ENCODE results near the gene PCDHGC4.

Gene PCDHGC4

DNA sequence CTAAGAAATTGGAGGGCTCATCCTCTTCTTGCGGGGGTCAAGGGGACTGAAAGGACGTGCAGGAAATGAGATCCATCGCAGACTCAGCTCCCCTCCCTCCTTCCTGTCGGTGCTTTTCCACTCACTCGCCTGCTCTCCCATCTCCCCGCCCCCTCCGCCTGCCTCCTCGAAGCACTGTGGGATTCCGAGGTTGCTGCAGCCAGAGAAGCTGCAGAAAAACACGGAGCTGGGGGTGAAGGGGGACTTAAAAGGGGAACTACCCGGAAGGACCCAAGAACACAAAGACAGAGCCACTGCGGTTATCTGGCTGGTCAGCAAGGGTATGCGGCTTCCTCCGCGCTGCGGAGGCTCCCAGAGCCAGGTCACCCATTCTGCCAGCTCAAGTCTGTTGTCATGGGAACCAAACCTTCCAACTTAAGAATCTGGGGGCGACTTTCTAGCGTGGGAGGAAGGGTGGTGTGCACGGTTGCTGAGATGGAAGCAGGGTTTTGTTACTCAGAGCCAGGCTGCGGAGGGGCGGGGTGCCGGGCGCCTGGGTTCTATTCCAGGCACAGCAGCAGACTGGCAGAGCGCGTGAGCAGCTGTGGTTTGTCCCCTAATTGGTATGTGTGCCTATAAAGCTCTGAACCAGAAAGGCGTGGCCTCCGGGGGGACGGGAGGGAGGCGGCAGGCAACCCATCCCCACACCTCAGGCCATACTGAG, 28.9 kb downstream of the PCDHGC4 start:
- H4K20me1 ChIP-seq (ENCODE audit: insufficient read depth, low read length) = no peaks in the 10 kb centered on the region
- no peak overlapping the region for H3K9ac ChIP-seq (ENCODE audit: low read length)
- H3K36me3 ChIP-seq (replicated peaks; ENCODE audit: low read depth, low read length) = no peaks in the 10 kb centered on the region
- H2AFZ ChIP-seq (ENCODE audit: low read depth, low read length) = no peak overlapping the region
- no peak overlapping the region for H3K27ac ChIP-seq (ENCODE audit: low read length)
- H3K4me3 ChIP-seq (ENCODE audit: low read length) = no peak overlapping the region; the same call in 1 of the 2 replicates
- TF ChIP-seq, protein P1, sequence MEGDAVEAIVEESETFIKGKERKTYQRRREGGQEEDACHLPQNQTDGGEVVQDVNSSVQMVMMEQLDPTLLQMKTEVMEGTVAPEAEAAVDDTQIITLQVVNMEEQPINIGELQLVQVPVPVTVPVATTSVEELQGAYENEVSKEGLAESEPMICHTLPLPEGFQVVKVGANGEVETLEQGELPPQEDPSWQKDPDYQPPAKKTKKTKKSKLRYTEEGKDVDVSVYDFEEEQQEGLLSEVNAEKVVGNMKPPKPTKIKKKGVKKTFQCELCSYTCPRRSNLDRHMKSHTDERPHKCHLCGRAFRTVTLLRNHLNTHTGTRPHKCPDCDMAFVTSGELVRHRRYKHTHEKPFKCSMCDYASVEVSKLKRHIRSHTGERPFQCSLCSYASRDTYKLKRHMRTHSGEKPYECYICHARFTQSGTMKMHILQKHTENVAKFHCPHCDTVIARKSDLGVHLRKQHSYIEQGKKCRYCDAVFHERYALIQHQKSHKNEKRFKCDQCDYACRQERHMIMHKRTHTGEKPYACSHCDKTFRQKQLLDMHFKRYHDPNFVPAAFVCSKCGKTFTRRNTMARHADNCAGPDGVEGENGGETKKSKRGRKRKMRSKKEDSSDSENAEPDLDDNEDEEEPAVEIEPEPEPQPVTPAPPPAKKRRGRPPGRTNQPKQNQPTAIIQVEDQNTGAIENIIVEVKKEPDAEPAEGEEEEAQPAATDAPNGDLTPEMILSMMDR (IDR thresholded peaks at IDR 0.05; ENCODE audit: low read depth, low read length) = no peak
- TF ChIP-seq EZH2phosphoT487 (IDR thresholded peaks at IDR 0.05; ENCODE audit: low read depth) = no peak
- no peaks in the 10 kb centered on the region for H3K79me2 ChIP-seq (ENCODE audit: low read length)
- no peaks in the 10 kb centered on the region for H3K9me3 ChIP-seq (ENCODE audit: insufficient read depth, low read length)
- H3K4me1 ChIP-seq (ENCODE audit: low read length) = peaks cover 49% of the 10 kb centered on the region
- no peaks in the 10 kb centered on the region for H3K27me3 ChIP-seq (ENCODE audit: low read depth, low read length)
- peak overlapping the region; percentile 43 for H3K4me2 ChIP-seq (ENCODE audit: low read length)

DNA sequence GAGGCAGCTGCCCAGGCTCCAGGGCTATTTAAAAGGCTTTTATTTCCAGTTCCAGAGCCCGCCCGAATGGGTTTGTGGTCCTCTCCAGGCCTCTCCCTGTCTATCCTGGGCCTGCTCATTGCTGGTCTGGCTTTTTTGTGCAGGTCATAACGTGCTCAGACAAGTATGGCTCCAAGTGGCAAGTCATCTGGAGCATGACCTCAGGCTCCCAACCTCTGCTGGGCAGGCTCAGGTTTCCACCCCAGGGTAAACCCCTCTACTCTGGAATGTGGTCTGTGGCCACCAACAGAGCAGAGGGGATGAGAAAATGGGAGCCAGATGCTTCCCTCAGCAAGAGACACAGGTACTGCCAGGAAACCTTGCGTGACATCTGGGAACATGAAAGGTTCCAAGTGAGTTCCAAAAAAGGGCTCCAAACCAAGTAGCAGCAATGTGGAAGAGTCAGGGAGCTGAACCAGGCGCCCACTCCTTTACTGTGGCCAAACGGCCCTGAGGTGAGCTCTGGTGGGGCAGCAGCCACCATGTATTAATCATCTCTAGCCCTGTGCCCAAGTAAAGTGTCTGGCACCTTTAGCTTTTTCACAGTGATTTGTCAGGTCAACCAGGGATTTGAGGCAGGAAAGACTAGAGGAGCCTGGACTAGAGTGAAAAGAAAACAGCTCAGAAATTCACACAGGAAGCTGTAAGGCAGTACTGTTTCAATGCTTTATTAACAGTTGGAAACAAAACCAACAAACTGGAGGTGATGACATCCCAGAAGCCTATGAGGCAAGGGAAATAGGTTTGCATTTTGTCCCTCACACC, 29.7 kb downstream of the PCDHGC4 start:
- Histone ChIP-seq H3K4me1 (ENCODE audit: low read length) (peaks cover 42% of the 10 kb centered on the region), H3K4me3 (ENCODE audit: low read length) (no peak overlapping the region)

DNA sequence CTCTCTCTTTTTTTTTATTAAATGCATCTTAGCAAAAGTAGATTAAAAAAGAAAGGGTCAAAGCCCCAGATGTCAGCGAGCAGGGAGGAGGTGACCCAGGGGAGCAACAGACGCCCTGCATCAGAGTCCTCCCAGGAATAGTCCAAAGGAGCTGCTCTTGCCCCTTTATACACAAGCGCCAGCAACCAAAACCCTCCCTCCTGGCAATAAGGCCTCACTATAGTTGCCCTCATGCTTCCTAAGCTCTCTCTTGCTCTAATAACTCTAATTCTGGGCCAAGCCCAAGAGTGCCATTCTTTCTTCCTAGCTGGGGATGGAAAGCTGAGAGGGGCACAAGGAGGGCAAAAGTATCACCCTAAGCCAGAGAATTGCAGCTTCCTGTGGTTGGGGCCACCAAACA, 30.3 kb downstream of the PCDHGC4 start:
- no peaks in the 10 kb centered on the region for H3K79me2 ChIP-seq (ENCODE audit: low read length)
- no peak for TF ChIP-seq EZH2phosphoT487 (IDR thresholded peaks at IDR 0.05; ENCODE audit: low read depth)
- TF ChIP-seq, protein P1 (IDR thresholded peaks at IDR 0.05; ENCODE audit: low read depth, low read length) = no peak
- no peaks in the 10 kb centered on the region for H3K36me3 ChIP-seq (replicated peaks; ENCODE audit: low read depth, low read length)
- no peak overlapping the region for H3K4me3 ChIP-seq (ENCODE audit: low read length)
- H3K4me2 ChIP-seq (ENCODE audit: low read length) = no peak overlapping the region
- no peak overlapping the region for H3K27ac ChIP-seq (ENCODE audit: low read length)
- H3K27me3 ChIP-seq (ENCODE audit: low read depth, low read length) = no peaks in the 10 kb centered on the region
- H4K20me1 ChIP-seq (ENCODE audit: insufficient read depth, low read length) = no peaks in the 10 kb centered on the region
- no peaks in the 10 kb centered on the region for H3K9me3 ChIP-seq (ENCODE audit: insufficient read depth, low read length)
- H3K4me1 ChIP-seq (ENCODE audit: low read length) = peaks cover 39% of the 10 kb centered on the region
- no peak overlapping the region for H2AFZ ChIP-seq (ENCODE audit: low read depth, low read length)
- no peak overlapping the region for H3K9ac ChIP-seq (ENCODE audit: low read length)

More for the DNA sequence above, 29.7 kb downstream of the PCDHGC4 start:
- H3K79me2 ChIP-seq (ENCODE audit: low read length) = no peaks in the 10 kb centered on the region
- no peak overlapping the region for H3K9ac ChIP-seq (ENCODE audit: low read length)
- no peaks in the 10 kb centered on the region for H4K20me1 ChIP-seq (ENCODE audit: insufficient read depth, low read length)
- H3K9me3 ChIP-seq (ENCODE audit: insufficient read depth, low read length) = no peaks in the 10 kb centered on the region
- no peak overlapping the region for H3K4me2 ChIP-seq (ENCODE audit: low read length)
- H3K36me3 ChIP-seq (replicated peaks; ENCODE audit: low read depth, low read length) = no peaks in the 10 kb centered on the region
- no peak for TF ChIP-seq EZH2phosphoT487 (IDR thresholded peaks at IDR 0.05; ENCODE audit: low read depth)
- TF ChIP-seq, protein P1 (IDR thresholded peaks at IDR 0.05; ENCODE audit: low read depth, low read length) = no peak
- H3K27me3 ChIP-seq (ENCODE audit: low read depth, low read length) = no peaks in the 10 kb centered on the region
- no peak overlapping the region for H2AFZ ChIP-seq (ENCODE audit: low read depth, low read length)
- no peak overlapping the region for H3K27ac ChIP-seq (ENCODE audit: low read length)

DNA sequence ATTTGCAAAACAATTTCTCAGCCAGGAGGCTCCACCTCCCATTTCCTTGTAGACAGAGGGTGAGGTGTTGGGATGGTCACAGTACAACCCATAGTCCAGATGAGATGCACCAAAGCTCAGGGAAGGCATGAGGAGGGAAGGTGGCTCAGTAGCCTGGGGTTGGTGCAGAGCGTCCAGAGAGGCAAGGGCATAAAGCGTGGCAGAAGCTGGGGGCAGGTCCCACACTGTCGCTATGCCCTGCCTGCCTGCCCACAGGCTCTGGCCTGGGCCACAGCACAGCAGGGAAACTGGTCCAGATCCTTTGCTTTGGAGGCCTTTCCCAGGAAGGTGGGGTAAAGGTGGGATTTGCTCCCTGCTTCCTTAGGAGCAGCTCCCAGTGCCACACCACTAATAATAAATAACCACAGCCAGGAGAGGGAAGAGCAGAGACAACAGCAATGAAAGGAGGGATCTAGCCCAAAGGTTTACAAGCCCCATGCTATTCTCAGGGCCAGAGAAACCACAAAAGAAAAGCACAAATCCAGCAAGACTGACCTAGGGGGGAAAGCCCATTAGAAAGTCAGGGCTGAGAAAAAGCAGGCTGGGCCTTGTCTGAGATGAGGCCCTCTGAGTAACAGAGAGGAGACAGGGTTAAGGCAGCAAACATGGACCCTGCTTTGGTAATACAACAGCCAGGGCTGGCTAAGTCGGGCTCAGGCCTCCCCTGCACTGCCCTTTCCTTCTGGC, 31.3 kb downstream of the PCDHGC4 start:
- Histone ChIP-seq H3K4me2 (ENCODE audit: low read length) (no peak overlapping the region), H3K9me3 (ENCODE audit: insufficient read depth, low read length) (no peaks in the 10 kb centered on the region), H3K9ac (ENCODE audit: low read length) (no peak overlapping the region), H4K20me1 (ENCODE audit: insufficient read depth, low read length) (no peaks in the 10 kb centered on the region), H2AFZ (ENCODE audit: low read depth, low read length) (no peak overlapping the region), H3K4me1 (ENCODE audit: low read length) (peaks cover 29% of the 10 kb centered on the region), H3K27me3 (ENCODE audit: low read depth, low read length) (no peaks in the 10 kb centered on the region), H3K4me3 (ENCODE audit: low read length) (no peak overlapping the region), H3K27ac (ENCODE audit: low read length) (no peak overlapping the region), H3K79me2 (ENCODE audit: low read length) (no peaks in the 10 kb centered on the region), H3K36me3 (replicated peaks; ENCODE audit: low read depth, low read length) (no peaks in the 10 kb centered on the region)
- TF ChIP-seq, protein P1 (IDR thresholded peaks at IDR 0.05; ENCODE audit: low read depth, low read length) = no peak
- TF ChIP-seq EZH2phosphoT487 (IDR thresholded peaks at IDR 0.05; ENCODE audit: low read depth) = no peak

All from OCI-LY3 (cell line).